Raji (cell line): Measurements from ENCODE around the gene ACAD8.

Source experiments
- POLR2A ChIP-seq: IDR thresholded peaks from 2 replicates; pipeline ENCODE4 v1.6.1; 2011; ENCODE audit warnings: low read depth, low read length, control low read depth; ENCODE audit not compliant: insufficient read depth

Gene ACAD8

GRCh38 chr11:134233729-134234179 lies 19.6 kb upstream of the ACAD8 start:
- TF ChIP-seq POLR2A, result no peak

- no peak for TF ChIP-seq POLR2A
These were observed 18.0 kb upstream of the ACAD8 start for GRCh38 chr11:134235399-134235798.

- no peak for TF ChIP-seq POLR2A
These were observed 16.4 kb upstream of the ACAD8 start for GRCh38 chr11:134236834-134237556.

GRCh38 chr11:134237557-134237922 lies 15.8 kb upstream of the ACAD8 start:
- no peak for TF ChIP-seq POLR2A

GRCh38 chr11:134238956-134239355 lies 14.4 kb upstream of the ACAD8 start:
- TF ChIP-seq POLR2A, result no peak

- no peak for TF ChIP-seq POLR2A
These were observed 12.8 kb upstream of the ACAD8 start for GRCh38 chr11:134240592-134240991.

- no peak for TF ChIP-seq POLR2A
These were observed 11.0 kb upstream of the ACAD8 start for GRCh38 chr11:134242376-134242775.

GRCh38 chr11:134243913-134244312 lies 9.5 kb upstream of the ACAD8 start:
- TF ChIP-seq POLR2A, result no peak

- no peak for TF ChIP-seq POLR2A
These were observed 8.8 kb upstream of the ACAD8 start for GRCh38 chr11:134244593-134244992.

GRCh38 chr11:134245434-134245833 lies 7.9 kb upstream of the ACAD8 start:
- no peak for TF ChIP-seq POLR2A

- no peak for TF ChIP-seq POLR2A
These were observed 7.3 kb upstream of the ACAD8 start for GRCh38 chr11:134246100-134246499.

GRCh38 chr11:134246678-134247077 lies 6.7 kb upstream of the ACAD8 start:
- no peak for TF ChIP-seq POLR2A

- no peak for TF ChIP-seq POLR2A
These were observed 4.4 kb upstream of the ACAD8 start for GRCh38 chr11:134248910-134249480.

- no peak for TF ChIP-seq POLR2A
These were observed 3.1 kb upstream of the ACAD8 start for GRCh38 chr11:134250246-134250645.

- no peak for TF ChIP-seq POLR2A
These were observed 2.7 kb upstream of the ACAD8 start for GRCh38 chr11:134250675-134251074.

- no peak for TF ChIP-seq POLR2A
These were observed 801 bp upstream of the ACAD8 start for GRCh38 chr11:134252346-134253187.
